ENCODE measurements around the gene SNN.

- TF ChIP-seq CTCF (IDR thresholded peaks at IDR 0.05): no peak
- no peak for TF ChIP-seq POLR2A (IDR thresholded peaks at IDR 0.05)
These were observed 53.7 kb downstream of the SNN start for GRCh38 chr16:11721781-11722467.

Measured in uterus (tissue), 2 donors.